Mesothelial cell of epicardium (in vitro differentiated cells): ENCODE results near the gene SLC26A9. TPM values are rescaled to one million over a fixed set of nuclear protein-coding genes. Genes with fewer than 3 reads are reported as not detected.
"Not testable (repeated sequence)": the region's sequence is repeated elsewhere in the genome, so short reads cannot be mapped to it uniquely, and the experiment has no call there.

ENCODE experiments used
- DNase-seq, 2 experiments: peaks; one replicate each; pipeline ENCODE4 v3.0.0; 2021; ENCODE audit warnings: low spot score in 2 of 2; ENCODE audit not compliant: unreplicated experiment in 2 of 2
- H3K27ac Mint-ChIP-seq: 2 replicates; pipeline ENCODE4 v1.8.0; 2021; ENCODE audit warnings: mixed read lengths
- H3K27me3 Mint-ChIP-seq: 2 replicates; pipeline ENCODE4 v1.8.0; 2021; ENCODE audit warnings: low read depth, mixed read lengths
- H3K36me3 Mint-ChIP-seq: 2 replicates; pipeline ENCODE4 v1.8.0; 2021; ENCODE audit warnings: mixed read lengths
- H3K4me1 Mint-ChIP-seq: 2 replicates; pipeline ENCODE4 v1.8.0; 2021; ENCODE audit warnings: mixed read lengths
- H3K4me3 Mint-ChIP-seq: 2 replicates; pipeline ENCODE4 v1.8.0; 2021; ENCODE audit warnings: mild to moderate bottlenecking, moderate library complexity, mixed read lengths
- H3K9me3 Mint-ChIP-seq: 2 replicates; pipeline ENCODE4 v1.8.0; 2021; ENCODE audit warnings: mixed read lengths
- total RNA-seq: library from RNA; stranded (reverse); gene quantifications from 3 replicates; pipeline ENCODE4 v1.2.1, GENCODE V29; 2021
- TF ChIP-seq, protein P1 (sequence below): fragments of 200-600 bp; sonication (generic); IDR thresholded peaks from one replicate; pipeline ENCODE4 v1.5.0; 2021; ENCODE audit warnings: antibody characterized with exemption; ENCODE audit not compliant: unreplicated experiment

Gene SLC26A9
- total RNA-seq, 1 donor from 2014 or later, result not detected

- peaks cover 7% of the 10 kb centered on the region for H3K4me1 Mint-ChIP-seq
- H3K27ac Mint-ChIP-seq, result no peak overlapping the region
- no peak for DNase-seq
- H3K36me3 Mint-ChIP-seq, result peaks cover 50% of the 10 kb centered on the region
- peaks cover 52% of the 10 kb centered on the region for H3K9me3 Mint-ChIP-seq
- TF ChIP-seq, protein P1, sequence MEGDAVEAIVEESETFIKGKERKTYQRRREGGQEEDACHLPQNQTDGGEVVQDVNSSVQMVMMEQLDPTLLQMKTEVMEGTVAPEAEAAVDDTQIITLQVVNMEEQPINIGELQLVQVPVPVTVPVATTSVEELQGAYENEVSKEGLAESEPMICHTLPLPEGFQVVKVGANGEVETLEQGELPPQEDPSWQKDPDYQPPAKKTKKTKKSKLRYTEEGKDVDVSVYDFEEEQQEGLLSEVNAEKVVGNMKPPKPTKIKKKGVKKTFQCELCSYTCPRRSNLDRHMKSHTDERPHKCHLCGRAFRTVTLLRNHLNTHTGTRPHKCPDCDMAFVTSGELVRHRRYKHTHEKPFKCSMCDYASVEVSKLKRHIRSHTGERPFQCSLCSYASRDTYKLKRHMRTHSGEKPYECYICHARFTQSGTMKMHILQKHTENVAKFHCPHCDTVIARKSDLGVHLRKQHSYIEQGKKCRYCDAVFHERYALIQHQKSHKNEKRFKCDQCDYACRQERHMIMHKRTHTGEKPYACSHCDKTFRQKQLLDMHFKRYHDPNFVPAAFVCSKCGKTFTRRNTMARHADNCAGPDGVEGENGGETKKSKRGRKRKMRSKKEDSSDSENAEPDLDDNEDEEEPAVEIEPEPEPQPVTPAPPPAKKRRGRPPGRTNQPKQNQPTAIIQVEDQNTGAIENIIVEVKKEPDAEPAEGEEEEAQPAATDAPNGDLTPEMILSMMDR, result no peak
- no peak overlapping the region for H3K4me3 Mint-ChIP-seq
- H3K27me3 Mint-ChIP-seq, result no peaks in the 10 kb centered on the region
Measured at GRCh38 chr1:205896351-205896750, 46.9 kb downstream of the SLC26A9 start.

DNA sequence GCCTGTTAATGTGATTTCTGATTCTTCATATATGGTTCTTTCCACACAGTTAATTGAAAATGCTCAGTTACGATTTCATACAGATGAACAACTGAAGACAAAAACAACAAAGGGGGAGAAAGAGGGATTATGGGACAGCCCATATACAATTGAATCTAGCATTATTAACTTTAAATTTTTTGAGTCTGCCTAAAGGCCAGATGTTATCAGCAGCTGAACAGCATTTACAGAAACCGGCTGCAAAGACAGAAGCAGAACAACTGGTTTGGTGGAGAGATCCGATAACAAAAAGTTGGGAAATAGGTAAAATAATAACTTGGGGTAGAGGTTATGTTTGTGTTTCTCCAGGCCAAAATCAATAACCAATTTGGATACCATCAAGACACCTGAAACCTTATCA, 49.1 kb downstream of the SLC26A9 start:
- DNase-seq, H3K4me1 Mint-ChIP-seq: not testable (repeated sequence)
- H3K9me3 Mint-ChIP-seq, result peaks cover 51% of the 10 kb centered on the region

GRCh38 chr1:205892175-205892574, 51.1 kb downstream of the SLC26A9 start:
- not testable (repeated sequence) for DNase-seq, H3K4me1 Mint-ChIP-seq, H3K4me3 Mint-ChIP-seq, H3K27ac Mint-ChIP-seq, H3K27me3 Mint-ChIP-seq
- peaks cover 33% of the 10 kb centered on the region for H3K36me3 Mint-ChIP-seq
- peaks cover 44% of the 10 kb centered on the region for H3K9me3 Mint-ChIP-seq

More for the DNA sequence above, 49.1 kb downstream of the SLC26A9 start:
- not testable (repeated sequence) for H3K27ac Mint-ChIP-seq, H3K4me3 Mint-ChIP-seq, H3K27me3 Mint-ChIP-seq
- H3K36me3 Mint-ChIP-seq, result peaks cover 44% of the 10 kb centered on the region

DNA sequence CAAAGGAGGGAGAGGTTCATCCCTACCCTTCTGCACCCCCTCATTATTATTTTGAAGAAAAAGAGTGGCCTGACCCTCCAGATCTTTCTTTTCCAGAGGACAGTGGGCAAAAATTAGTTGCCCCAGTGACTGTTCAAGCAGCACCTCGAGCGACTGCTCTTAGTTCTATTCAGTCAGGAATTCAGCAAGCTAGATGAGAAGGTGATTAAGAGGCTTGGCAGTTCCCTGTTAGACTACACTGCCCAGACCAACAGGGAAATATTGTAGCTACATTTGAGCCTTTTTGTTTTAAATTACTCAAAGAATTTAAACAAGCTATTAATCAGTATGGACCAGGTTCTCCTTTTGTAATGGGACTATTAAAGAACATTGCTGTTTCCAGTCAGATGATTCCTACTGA, 51.8 kb downstream of the SLC26A9 start:
- Mint-ChIP-seq H3K36me3 (peaks cover 28% of the 10 kb centered on the region), H3K9me3 (peaks cover 38% of the 10 kb centered on the region)
- not testable (repeated sequence) for H3K4me1 Mint-ChIP-seq, DNase-seq, H3K27me3 Mint-ChIP-seq, H3K4me3 Mint-ChIP-seq, H3K27ac Mint-ChIP-seq

DNA sequence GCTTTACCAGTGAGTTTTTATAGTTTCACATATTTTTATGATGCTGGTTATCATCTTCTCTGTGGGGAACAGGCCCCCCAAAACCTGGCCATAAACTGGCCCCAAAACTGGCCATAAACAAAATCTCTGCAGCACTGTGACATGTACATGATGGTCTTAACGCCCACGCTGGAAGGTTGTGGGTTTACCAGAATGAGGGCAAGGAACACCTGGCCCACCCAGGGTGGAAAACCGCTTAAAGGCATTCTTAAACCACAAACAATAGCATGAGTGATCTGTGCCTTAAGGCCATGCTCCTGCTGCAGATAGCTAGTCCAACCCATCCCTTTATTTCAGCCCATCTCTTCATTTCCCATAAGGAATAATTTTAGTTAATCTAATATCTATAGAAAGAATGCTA, 52.6 kb downstream of the SLC26A9 start:
- not testable (repeated sequence) for H3K27ac Mint-ChIP-seq, H3K4me1 Mint-ChIP-seq, DNase-seq, H3K27me3 Mint-ChIP-seq, H3K4me3 Mint-ChIP-seq
- Mint-ChIP-seq H3K36me3 (peaks cover 20% of the 10 kb centered on the region), H3K9me3 (peaks cover 31% of the 10 kb centered on the region)

DNA sequence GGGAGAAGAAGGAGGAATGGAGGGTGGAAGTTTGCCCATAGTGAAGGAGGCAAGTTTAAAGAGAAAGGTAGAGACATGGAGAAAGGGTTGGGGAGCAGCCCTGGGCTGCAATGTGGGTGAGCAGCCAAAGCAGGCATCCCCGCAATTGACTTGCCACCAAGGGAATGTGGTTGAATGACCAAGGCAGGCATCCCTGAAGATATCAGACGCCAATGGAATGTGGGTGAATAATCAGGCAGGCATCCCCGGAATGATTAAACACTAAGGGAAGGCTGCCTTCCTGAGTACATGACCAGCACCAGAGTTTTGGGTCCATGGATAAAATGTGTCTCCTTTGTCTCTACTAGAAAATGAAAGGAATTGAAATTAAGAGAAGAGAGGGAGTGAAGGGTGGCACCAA, 53.5 kb downstream of the SLC26A9 start:
- not testable (repeated sequence) for H3K27me3 Mint-ChIP-seq, H3K4me1 Mint-ChIP-seq, H3K4me3 Mint-ChIP-seq, H3K27ac Mint-ChIP-seq, DNase-seq
- Mint-ChIP-seq H3K36me3 (peaks cover 11% of the 10 kb centered on the region), H3K9me3 (peaks cover 22% of the 10 kb centered on the region)

GRCh38 chr1:205889006-205889405, 54.2 kb downstream of the SLC26A9 start:
- H3K4me3 Mint-ChIP-seq, H3K36me3 Mint-ChIP-seq, DNase-seq, H3K27me3 Mint-ChIP-seq, H3K4me1 Mint-ChIP-seq, H3K27ac Mint-ChIP-seq: not testable (repeated sequence)
- peaks cover 16% of the 10 kb centered on the region for H3K9me3 Mint-ChIP-seq

GRCh38 chr1:205883792-205884191, 59.5 kb downstream of the SLC26A9 start:
- TF ChIP-seq, protein P1, result no peak
- H3K4me1 Mint-ChIP-seq, result peaks cover 9% of the 10 kb centered on the region
- no peak overlapping the region for H3K27ac Mint-ChIP-seq
- H3K27me3 Mint-ChIP-seq, result no peaks in the 10 kb centered on the region
- no peak for DNase-seq
- H3K9me3 Mint-ChIP-seq, result peaks cover 20% of the 10 kb centered on the region
- no peak overlapping the region for H3K4me3 Mint-ChIP-seq
- peaks cover 6% of the 10 kb centered on the region for H3K36me3 Mint-ChIP-seq

- no peak for DNase-seq
Measured at GRCh38 chr1:205880923-205881322, 62.3 kb downstream of the SLC26A9 start.

More at GRCh38 chr1:205880923-205881322, 62.3 kb downstream of the SLC26A9 start:
- Mint-ChIP-seq H3K27me3 (no peaks in the 10 kb centered on the region), H3K36me3 (peaks cover 9% of the 10 kb centered on the region), H3K4me1 (peaks cover 9% of the 10 kb centered on the region), H3K4me3 (no peak overlapping the region), H3K9me3 (peaks cover 30% of the 10 kb centered on the region), H3K27ac (no peak overlapping the region)
- TF ChIP-seq, protein P1, result no peak
